NCI-H2081 (cell line): ENCODE data around the gene ADGRE1.

Experiments
- DNase-seq, 2 experiments: peaks; one replicate each; lab custom pipeline; 2025; lab: John Stamatoyannopoulos, UW

Gene ADGRE1

GRCh38 chr19:6958791-6959190 is 71.4 kb downstream of the ADGRE1 start:
- no peak for DNase-seq

GRCh38 chr19:6963244-6963852 is 76.0 kb downstream of the ADGRE1 start:
- no peak for DNase-seq

DNA sequence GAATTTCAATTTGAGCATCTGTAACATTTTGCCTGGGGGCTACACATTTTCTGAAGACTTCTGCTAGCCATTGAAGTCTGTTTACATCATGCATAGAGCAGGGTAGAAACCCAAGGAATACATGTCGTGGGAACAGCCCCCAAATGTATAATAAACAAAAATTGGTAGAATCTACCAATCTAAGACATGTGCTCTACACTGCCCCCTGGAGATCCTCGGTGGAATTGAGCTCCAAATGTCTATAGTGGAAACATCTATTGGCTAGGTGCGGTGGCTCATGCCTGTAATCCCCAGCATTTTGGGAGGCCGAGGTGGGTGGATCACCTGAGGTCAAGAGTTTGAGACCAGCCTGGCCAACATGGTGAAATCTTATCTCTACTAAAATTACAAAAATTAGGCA is 76.6 kb downstream of the ADGRE1 start:
- DNase-seq = no peak

GRCh38 chr19:6967967-6968366 is 80.6 kb downstream of the ADGRE1 start:
- DNase-seq = no peak

DNA sequence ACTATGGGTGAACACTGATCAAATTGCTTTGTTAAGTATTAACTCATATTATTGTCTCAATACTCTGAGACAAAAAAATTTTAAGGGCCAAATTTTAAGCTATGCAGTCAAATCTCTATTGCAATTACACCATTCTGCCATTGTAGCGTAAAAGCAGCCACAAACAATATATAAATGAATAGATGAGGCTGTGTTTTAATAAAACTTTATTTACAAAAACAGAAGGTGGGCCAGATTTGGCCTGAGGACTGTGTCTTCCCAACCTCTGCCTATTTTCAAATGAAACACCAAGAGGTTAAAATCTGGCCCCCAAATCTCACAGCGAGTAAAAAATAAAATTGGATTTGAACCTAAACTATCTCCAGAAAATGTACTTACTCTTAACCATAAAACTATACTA is 82.1 kb downstream of the ADGRE1 start:
- DNase-seq = no peak

GRCh38 chr19:6970021-6970420 is 82.6 kb downstream of the ADGRE1 start:
- no peak for DNase-seq

GRCh38 chr19:6970443-6970842 is 83.1 kb downstream of the ADGRE1 start:
- DNase-seq = no peak

GRCh38 chr19:6971366-6971765 is 84.0 kb downstream of the ADGRE1 start:
- no peak for DNase-seq

DNA sequence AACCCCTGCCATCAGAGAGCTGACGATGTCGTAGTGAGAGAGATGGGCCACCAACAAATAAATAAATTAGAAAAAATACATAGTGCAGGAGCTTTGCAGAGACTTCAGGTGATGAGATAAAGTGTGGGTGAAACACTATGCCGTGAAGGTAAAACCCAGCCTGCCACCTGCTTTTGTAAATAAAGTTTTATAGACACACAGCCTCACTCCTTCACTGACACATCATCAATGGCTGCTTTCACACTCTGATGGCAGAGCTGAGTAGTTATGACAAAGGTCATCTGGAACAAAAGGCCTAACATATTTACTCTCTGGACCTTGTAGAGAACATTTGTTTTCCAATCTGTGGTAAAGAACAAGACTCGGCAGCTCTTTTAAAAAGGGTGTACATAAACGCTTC is 88.8 kb downstream of the ADGRE1 start:
- no peak for DNase-seq

DNA sequence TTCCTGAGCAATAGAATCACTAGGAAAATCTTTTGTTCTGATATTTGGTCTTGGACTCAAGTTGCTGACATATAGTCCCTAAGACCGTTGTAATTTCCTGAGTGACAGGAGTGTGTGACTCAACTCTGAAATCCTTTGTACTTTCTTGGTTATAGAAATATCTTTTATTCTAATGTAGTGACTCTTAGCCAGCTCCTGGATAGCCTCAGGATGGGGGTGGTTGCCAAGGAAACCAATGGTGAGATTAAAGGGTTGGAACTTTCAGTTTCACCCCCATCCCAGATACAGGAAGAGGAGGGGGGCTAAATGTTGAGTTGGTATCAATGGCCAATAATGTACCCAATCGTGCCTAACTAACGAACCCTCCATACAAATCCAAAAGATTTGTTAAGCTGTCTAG is 92.0 kb downstream of the ADGRE1 start:
- no peak for DNase-seq

- no peak for DNase-seq
Measured at GRCh38 chr19:6983448-6983847, 96.1 kb downstream of the ADGRE1 start.

DNA sequence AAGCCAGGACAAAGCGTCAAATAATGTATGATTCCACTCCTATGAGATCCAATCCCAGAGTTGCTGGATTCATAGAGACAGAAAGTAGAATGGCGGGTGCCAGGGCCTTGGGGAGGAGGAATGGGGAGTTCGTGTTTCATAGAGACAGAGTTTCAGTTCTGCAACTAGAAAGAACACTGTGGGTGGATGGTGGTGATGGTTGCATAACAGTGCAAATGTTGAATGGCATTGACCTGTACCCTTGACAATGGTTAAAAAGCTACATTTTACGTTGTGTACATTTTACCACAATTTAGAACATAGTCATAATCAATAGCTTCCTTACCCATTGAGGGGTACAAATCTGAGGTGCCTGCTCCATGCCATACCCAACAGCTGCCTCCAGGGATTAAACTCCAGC is 100.5 kb downstream of the ADGRE1 start:
- DNase-seq = no peak

- no peak for DNase-seq
Measured at GRCh38 chr19:6988257-6988656, 100.9 kb downstream of the ADGRE1 start.
